A204.1 (cell line): Measurements from ENCODE around the gene ACADSB.

ENCODE experiments used
- FAIRE-seq: peaks from 2 replicates; lab custom pipeline; 2012; peaks lifted over from hg19 to GRCh38; lab: Jason Lieb, UNC

The ACADSB gene

GRCh38 chr10:123101872-123102271 is 93.1 kb downstream of the ACADSB start:
- FAIRE-seq = no peak

- FAIRE-seq = no peak
Measured at GRCh38 chr10:123102673-123103072, 93.9 kb downstream of the ACADSB start.

GRCh38 chr10:123103944-123104343 is 95.1 kb downstream of the ACADSB start:
- FAIRE-seq = no peak
